A204.1 (cell line): ENCODE measurements around the gene DPH6.
"Not testable (repeated sequence)": the region's sequence is repeated elsewhere in the genome, so short reads cannot be mapped to it uniquely, and the experiment has no call there.

Experiments
- FAIRE-seq: peaks from 2 replicates; lab custom pipeline; 2012; peaks lifted over from hg19 to GRCh38; lab: Jason Lieb, UNC

The DPH6 gene

DNA sequence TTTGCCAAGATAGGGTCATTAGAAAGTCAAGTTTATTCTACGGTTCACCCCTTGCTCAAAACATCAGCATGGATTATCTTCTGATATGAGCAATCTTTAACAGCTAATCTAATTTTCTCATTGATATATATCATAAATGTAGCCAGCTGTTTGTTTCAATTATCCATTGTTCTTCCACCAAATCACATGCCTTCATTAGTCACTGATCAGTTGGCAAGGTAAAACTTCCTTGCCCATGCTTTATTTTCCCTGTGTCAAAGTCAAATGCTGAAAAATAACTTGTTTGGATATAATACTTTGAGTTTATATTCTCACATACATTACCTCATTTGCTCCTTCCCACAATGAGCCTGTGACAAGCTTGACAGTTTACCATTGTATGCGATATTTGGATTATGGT lies 60.6 kb downstream of the DPH6 start:
- FAIRE-seq, result no peak

DNA sequence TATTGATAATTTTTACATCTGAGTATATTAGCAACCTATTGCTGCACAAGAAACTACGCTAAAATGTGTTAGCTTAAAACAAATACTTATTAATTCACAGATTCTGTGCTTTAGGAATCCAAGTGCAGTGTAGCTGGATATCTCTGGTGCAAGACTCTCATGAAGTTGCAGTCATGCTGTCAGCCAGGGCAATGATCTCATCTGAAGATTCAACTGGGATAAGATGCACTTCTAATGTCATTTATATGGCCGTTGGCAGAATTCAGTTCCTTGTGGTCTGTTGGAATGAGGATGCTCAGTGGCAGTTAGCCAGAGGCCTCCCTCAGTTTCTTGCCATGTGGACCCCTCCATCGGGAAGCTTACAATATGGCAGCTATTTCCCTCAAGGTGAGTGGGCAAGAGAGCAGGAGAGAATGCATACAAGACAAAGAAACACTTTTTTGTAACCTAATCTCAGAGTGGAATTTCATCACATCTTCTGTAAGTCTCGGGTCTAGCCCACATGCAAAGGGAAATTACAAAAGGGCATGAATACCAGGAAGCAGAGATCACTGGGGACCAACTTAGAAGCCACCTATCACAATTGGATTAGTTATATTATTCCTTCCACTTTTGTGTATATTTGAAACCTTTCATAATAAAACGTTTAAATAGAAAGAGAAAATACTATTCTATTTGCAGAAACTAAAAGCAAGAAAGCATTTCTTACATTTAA lies 61.6 kb downstream of the DPH6 start:
- no peak for FAIRE-seq

DNA sequence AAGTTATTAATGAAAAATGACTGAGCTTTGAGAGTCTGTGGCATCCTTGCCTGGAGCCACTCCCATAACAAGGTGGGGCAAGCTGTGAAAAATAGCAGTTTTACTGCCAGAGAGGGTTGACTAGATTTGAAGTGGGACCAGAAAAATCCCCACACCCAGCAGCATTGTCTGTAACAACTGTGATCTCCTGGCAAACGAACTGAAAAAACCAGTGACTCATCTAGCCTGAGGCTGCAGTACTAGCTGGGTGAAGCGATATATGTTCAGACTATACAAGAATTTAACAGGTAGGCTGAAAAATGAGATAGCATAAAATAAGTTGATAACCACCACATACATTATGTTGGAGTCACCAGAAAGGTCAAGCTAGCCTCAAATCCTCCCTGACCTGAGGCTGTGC lies 64.0 kb downstream of the DPH6 start:
- FAIRE-seq, result no peak

DNA sequence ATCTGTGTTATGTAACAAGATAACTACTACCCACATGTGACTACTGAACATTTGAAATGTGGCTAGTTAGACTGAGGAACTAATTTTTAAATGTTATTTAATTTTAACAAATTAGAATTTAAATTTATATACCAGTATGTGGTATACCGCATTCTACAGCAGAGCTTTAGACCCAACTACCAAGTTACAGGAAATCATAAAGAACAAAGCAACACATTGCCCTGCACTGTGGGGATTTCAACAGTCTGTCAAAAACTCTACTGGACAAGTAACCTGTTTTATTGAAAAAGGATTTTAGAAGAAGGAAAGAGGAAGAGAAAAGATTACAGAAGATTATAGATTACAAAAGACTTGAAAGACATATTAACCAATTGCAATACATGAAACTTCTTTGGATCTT lies 64.9 kb downstream of the DPH6 start:
- no peak for FAIRE-seq

DNA sequence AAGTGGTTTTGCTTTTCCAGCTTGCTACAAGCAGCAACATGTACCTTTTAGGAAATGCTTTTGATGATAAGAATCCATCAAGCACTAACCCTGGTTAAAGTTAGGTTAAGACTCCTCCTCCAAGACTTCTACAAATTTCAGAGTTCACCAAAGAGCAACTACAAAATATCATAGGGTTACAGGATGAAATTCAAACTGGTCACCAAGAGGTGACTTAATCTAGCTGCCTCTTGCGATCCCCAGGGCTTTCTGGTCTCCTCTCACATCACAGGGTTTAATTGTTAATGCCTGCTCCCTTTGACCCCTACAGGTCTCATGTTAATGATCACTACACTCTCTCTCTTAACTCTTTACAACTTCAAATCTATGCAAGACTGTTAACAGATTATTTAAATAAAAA lies 66.5 kb downstream of the DPH6 start:
- no peak for FAIRE-seq

DNA sequence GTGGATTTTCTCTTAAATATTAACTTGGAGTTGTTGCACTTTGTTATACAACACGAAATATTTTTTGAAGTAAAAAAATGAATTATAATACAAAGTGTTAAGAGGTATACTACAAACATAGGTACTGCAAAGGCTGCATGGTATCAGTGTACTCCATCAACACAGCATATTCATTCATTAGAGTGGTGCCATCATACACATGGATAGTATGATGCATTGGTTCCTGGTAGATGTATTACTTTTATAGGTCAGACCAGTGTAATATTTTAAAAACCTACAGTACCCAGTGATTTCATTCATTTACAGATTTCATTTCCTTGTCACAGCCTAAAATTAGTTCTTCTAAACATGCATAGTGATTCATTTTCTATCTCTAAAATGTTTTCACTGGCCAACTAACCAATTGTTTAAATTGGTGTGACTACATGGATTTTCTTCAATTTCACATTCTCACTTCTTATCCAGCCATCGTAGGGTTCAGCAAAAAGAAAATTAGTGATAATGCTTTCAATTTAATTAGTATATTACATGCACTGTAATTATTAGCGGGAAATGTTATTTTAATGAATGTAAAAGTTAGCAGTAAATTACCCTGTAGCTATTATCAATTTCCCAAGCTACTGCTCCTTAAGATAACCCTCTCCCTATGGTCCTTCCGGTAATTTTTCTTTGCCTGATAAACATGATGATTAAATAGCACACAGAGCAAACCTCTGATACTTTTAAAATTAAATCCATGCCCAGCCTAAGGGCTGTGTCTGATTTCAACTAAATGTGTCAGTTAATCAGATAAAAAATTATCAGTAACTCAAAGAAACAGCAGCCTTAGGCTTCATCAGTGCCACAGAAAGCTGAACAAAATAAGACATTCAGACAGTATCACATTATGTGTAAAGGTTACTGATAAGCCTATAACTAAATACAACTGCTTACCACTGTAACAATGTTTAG lies 68.4 kb downstream of the DPH6 start:
- no peak for FAIRE-seq

DNA sequence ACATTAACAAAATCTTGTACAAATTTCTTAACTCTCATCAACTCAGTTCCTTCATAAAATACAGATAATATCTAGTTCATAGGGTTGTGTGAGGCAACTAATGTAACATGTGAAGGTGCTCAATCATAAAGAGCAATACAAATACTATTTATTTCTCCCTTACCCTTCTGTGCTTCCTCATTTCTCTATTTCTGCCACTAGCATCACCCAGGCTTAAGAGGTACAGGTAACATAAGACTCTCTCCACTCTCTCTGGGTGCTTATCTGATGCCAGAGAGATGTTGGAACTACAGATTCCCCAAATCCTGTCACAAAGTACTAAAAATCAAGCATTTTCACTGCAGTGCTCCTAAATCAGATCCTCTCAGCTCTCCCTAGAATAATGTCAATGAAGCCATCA lies 74.9 kb downstream of the DPH6 start:
- FAIRE-seq, result no peak

DNA sequence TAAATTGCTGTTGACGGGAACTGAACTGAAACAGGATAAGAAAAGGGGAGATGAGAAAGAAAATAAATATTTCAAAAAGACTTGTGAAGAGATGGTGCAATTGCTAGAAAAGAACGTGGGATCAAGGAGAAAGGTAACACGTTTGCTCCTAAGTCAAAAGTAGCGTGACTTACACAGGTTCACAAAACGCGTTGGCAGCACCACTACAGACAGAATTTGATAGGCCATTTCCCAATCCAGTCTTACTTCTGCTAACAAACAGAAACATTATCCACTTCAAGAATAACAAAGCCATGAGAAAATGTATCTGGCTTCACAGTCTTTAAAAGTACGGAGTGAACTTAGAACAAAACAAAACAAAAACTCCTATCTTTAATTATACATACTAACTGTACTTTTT lies 75.5 kb downstream of the DPH6 start:
- no peak for FAIRE-seq

DNA sequence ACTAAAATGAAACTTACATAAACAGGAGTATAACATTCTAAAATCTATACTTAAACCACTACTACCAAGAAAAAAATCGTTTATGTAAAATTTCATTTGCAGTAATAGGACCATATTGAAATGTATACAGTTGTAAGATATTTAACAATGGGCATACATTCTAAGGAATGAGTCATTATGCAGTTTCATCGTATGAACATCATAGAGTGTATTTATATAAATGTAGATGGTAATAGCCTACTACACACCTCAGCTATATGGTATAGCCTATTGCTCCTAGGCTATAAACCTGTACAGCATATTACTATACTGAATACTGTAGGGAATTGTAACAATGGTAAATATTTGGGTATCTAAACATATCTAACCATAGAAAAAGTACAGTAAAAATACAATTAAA lies 79.5 kb downstream of the DPH6 start:
- no peak for FAIRE-seq

DNA sequence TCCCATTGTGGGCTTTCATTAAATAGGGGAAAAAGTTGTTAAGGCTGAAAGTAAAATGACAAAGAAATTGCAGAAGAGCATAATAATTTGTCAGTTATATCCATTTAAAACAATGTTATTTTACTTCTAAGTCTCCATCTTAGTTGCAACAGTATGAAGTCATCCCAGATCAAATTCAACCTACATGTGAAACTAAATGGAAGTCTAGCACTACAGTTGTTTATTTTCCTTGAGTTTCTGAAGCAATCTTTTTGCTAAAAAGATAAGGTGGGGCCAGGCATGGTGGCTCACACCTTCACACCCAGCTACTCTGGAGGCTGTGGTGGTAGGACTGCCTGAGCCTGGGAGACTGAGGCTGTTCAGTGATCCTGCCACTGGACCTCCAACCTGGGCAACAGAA lies 80.2 kb downstream of the DPH6 start:
- FAIRE-seq, result no peak

DNA sequence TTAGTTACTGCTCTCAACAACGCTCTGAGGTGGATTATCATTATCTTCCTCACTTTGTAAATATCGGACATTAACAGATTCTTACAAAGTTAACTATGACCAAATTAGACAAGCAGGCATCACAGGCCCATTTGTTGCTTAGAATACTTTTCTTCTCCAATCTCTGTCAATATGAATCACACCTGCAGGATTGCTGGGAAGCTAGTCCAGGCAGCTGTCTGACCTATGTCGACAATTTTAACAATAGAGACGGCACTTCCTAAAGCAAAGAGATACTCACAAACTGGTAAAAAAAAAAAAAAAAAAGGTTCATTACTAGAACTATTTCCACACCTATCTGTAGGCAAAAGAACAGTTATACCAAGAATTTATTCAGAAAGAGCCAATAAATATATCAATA lies 85.3 kb downstream of the DPH6 start:
- no peak for FAIRE-seq

DNA sequence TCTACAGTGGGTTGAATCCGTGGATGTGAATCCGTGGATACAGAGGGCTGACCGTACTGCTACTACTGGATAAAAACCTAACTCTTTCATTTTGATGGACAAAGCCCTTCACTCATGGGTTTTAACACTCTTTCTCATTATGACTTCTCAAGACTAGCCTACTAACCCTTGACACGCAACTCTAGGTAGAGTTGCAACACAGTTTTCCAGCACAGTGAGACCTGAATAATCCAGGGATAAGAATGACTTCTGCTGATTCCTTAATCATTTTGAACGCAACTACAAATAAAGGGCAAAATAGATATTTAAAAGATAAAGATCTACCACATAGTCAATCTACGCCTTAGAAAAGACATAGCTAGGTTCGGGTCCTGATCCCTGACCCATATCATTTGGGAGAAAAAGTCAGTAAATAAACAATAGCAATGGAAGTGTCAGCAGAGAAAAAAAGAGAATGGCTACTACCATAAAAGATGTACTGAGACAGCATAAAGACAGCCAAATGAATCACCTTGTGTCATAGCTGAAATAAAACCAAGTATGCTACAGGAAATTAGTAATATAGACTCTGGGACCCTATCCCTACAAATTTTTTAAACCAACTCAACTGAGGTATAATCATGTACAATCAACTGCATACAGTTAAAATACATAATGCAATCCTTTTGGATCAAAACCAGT lies 87.6 kb downstream of the DPH6 start:
- no peak for FAIRE-seq

DNA sequence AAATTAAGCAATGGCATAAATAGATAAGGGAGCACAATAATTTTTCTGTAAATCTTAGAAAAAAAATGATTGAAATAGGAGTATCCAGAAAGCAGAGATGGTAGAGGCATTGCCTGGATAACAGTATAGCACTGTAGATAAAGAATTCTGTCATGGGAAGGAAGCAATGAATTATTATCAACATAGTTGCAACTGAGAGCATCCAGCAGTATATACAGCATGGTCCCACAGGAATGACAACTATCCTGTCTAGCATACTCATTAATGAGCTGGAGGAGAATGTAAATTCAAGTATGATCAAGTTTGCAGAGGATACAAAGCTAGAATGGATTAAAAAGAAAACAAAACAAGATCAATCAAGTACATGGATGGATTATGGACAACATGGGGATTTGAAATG lies 90.8 kb downstream of the DPH6 start:
- FAIRE-seq, result no peak

DNA sequence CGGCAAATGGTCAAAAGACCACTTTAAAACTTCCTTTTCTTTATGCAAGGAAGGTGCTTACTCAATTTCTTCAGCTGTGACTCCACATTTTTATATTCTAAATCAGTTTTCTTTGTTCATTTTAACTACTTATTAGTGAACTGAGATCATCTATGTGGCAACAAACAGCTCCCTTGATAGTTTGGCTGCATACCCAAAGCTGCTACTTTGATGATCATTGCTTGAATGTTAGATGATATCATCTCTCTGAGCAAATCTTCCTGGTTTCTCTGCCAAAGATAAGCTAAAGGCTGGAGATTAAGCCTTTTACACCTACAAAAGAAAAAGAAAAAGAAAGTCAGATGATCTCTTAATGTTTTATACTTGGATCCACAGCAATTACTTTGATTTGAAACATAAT lies 95.5 kb downstream of the DPH6 start:
- FAIRE-seq, result no peak

DNA sequence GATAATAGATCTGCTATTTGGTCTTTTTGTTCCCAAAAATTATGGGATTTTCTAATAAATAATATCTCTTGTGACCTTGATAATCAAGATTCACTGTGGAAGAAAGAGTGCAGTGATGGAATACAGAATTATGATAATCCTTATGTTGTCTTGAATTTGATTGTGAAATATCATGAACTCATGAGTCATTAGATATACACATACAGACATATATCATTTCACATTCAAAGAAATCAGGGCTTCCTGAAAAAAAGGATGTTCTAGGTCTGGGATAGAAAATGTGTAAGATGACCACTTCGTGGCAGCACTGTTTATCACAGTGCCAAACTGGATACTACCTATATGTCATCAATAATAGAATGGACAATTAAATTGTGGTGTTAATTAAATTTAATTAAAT lies 97.7 kb downstream of the DPH6 start:
- FAIRE-seq, result no peak

DNA sequence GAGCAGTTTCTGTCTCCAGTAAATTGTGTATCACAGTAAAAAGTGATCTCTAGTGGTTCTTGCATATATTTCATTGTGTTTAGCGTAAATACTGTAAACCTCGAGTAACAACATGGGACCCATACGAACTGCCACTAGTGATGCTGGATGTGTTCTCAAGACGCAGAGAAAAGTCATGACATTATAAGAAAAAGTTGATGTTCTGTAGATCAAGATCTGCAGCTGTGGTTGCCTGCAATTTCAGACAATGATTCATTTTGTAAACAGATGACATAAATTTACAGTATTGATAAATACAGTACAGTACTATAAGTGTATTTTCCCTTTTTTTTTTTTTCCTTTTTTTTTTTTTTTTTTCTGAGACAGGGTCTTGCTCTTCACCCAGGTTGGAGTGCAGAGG lies 100.1 kb downstream of the DPH6 start:
- FAIRE-seq, result no peak

DNA sequence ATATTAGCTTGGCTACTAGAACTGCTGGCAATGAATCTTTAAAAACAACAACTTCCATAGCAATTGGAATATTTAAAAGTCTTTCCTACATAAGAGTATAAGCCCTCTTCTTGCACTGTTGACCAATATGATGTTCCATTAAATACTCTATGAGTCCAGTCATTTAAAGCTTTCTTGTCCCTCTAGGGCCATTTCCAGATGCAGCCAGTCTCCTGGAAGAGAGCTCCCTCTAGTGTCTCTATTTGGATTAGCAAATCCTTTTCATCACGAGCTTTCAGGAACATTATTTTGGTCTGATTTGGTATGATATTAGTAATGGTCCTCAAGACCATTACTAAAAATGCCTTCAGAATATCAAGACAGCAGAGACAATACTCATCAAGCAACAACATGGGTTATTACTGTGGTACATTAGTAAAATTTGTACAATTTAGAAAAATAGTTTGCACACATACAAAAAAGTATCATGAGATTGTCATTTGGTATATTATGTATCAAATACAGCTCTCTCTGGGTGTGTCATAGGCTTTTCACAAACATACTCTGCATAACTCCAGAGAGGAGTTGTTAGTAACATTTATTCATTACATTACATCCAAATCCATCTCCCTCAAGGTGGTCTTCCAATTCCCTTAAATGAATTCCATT lies 101.3 kb downstream of the DPH6 start:
- peak; percentile 91 for FAIRE-seq

DNA sequence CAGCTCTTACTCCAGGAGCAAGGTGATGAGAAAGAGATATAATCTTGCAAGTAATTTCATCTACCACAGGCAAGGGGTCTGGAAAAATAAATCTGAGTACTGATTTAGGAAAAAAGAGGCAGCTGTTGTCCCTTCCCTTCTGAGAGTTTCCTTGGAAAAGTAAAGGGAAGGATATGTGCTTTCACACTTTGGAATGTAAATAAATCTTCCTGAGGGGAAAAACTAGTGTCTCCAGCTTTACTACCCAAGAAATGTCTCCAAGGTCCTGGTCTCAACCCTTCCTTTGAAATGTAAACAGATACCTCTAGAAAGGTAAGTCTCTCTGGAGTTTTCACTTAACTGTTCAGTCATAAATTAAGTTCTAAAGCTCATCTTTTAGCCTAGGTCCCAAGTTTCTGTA lies 102.6 kb downstream of the DPH6 start:
- FAIRE-seq, result no peak

DNA sequence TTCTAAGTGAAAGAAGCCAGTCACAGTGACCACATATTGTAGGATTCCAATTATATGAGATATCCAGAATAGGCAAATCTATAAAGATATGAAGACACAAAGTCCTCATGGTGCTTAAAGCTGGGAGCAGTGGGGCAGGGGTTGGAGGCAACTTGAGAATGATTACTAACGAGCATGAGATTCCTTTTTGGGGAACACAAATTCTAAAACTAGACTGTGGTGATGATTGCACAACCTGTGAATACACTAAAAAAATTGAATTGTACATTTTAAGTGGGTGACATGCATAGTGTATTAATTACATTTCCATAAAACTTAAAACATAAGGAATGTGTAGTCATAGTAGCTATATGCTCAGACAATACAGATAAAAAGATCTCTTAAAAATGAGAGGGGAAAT lies 103.2 kb downstream of the DPH6 start:
- no peak for FAIRE-seq

DNA sequence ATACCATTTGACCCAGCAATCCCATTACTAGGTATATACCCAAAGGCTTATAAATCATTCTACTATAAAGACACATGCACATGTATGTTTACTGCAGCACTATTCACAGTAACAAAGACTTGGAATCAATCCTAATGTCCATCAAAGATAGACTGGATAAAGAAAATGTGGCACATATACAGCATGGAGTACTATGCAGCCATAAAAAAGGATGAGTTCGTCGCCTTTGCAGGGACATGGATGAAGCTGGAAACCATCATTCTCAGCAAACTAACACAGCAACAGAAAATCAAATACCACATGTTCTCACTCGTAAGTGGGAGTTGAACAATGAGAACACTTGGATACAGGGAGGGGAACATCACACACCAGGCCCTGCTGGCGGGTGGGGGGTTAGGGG lies 104.7 kb downstream of the DPH6 start:
- FAIRE-seq, result not testable (repeated sequence)

DNA sequence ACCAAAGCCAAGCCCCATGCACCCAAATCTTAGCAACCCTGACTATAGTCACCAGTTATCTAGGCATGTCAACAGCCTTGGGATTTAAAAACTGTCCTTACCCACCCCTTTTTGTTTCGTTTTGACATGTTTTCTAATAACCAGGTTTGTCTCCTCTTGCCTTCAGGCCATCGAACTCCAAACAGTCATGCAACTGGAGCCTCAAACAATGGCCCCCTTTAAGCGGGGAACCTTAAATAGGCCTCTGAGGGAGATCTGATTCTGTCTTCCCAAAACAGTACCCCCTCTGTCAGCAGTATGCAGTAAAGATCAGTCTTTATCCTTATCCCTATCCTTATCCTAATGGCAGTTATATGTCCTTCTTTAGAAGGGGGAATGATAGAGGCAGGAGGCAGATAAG lies 105.7 kb downstream of the DPH6 start:
- no peak for FAIRE-seq

DNA sequence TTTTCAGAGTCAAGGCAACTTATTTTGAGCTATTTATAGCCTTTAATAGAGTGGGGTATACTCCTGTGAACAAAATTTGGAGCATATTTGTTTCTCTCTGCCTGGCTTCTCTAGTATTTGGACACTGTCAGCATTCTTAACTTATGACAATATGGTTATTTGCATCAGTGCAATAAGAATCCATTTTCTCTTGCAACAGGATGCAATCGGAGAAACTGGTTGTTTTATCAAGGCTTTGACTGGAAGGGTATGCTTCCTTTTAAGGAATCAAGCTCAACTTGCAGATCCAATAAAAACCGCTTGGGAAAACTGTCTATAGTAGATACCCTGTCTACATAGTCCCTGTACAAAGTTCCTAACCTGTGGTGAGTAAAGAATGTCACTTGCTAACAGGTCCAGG lies 106.7 kb downstream of the DPH6 start:
- no peak for FAIRE-seq

DNA sequence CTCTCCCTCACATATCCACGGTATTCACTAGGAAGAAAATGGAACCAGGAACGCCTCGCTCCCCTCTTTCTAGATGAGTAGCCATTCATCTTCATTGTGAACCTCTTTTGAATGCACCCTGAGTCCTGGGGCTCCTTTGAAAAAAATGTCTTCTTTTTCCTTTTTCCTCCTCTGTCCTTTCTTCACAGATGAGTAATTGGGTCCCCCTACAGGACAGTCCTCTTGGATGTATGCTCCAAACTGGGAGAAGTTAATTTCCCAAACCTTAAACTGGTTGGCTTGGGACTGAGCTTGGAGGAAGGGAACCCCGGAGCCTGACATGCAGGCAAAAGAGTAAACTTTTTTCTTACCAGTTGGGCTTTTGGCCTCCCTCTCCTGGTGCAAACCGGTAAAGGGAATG lies 108.8 kb downstream of the DPH6 start:
- FAIRE-seq, result no peak
